ENCODE measurements around the gene PRR30.

The PRR30 gene

GRCh38 chr2:27095745-27096651 is 43.2 kb downstream of the PRR30 start:
- DNase-seq = no peak

- DNase-seq = no peak
Measured at GRCh38 chr2:27095427-27095744, 43.8 kb downstream of the PRR30 start.

- DNase-seq = no peak
Measured at GRCh38 chr2:27094353-27094984, 44.7 kb downstream of the PRR30 start.

- DNase-seq = no peak
Measured at GRCh38 chr2:27093430-27094352, 45.5 kb downstream of the PRR30 start.

GRCh38 chr2:27092696-27093429 is 46.3 kb downstream of the PRR30 start:
- DNase-seq = no peak

- no peak for DNase-seq
Measured at GRCh38 chr2:27091746-27092695, 47.2 kb downstream of the PRR30 start.

- DNase-seq = no peak
Measured at GRCh38 chr2:27089111-27089954, 49.9 kb downstream of the PRR30 start.

GRCh38 chr2:27088634-27089033 is 50.6 kb downstream of the PRR30 start:
- no peak for DNase-seq

GRCh38 chr2:27087823-27088410 is 51.3 kb downstream of the PRR30 start:
- no peak for DNase-seq

Data from T1000 (cell line).